NOMO-1 treated with dmso at 0.1 percent for 144 hours (cell line): ENCODE results near the gene WNK2.
"Not testable (repeated sequence)": the region's sequence is repeated elsewhere in the genome, so short reads cannot be mapped to it uniquely, and the experiment has no call there.

Experiments
- DNase-seq: peaks from one replicate; lab custom pipeline; 2025; ENCODE audit not compliant: unreplicated experiment; lab: John Stamatoyannopoulos, UW

WNK2 gene

GRCh38 chr9:93324191-93324834 is 140.4 kb downstream of the WNK2 start:
- DNase-seq, result no peak

DNA sequence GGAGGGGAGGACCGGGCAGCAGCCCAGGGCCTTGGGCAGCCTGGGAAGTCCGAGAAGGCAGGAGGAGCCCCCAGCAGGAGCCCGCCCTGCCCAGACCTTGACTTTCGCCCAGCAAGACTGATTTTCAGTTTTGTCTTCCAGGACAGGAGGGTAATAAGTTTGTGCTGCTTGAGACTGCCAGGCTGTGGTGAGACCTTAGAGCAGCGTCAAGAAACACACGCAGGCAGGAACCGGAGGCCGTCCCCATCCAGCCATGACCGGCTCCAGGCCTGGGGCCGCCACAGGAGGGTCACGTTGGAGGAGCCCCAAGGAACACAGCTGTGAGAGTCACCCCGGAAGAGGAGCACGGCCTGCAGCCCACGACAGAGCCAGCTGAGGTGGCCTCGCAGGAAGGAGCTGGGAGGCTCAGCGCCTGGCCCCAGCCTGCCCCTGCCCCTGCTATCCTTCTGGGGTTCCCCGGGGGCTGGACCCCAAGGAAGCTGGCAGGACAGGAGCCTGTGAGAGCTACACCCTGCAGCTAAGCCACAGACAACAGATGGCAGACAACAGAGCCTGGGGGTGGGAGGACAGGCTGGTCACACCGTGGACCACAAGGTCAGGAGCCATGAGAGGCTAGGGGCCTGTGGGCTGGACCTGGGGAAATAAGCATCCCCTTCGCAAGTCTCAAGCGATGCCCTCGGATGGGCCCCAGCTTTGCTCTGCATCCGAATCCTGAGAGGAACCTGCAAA is 141.5 kb downstream of the WNK2 start:
- DNase-seq, result no peak

GRCh38 chr9:93326056-93326455 is 142.1 kb downstream of the WNK2 start:
- no peak for DNase-seq

- DNase-seq, result no peak
Measured at GRCh38 chr9:93326654-93327053, 142.7 kb downstream of the WNK2 start.

DNA sequence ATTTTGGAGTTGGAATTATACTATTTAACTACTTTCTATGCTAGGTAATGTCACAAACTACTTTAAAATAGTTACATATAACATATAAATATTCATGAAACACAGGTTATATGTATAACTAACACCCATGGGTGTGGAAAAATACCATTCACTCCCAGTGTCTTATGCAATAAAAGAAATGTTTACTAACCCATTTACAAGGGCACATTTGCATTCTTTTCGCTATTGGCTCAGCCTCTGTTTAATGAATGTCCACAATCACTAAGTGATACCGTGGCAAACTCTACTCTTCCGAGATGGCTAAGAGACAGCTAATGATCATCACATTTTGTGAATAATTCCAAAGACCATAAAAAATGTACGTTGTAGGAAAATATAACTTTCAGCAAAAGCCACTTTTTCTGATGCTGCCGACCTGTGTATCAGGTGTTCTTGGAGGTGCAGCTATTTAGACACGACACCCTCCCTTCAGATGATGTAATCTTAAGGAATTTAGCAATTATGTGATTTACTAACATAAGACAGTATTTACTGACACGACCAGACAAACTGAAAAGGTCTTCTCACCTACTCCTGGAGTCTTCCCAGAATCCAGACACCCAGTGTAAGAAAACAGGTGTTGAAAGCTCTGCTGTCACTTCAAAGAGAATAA is 145.8 kb downstream of the WNK2 start:
- DNase-seq, result no peak

GRCh38 chr9:93332317-93332716 is 148.4 kb downstream of the WNK2 start:
- DNase-seq, result no peak

GRCh38 chr9:93336720-93337119 is 152.8 kb downstream of the WNK2 start:
- DNase-seq, result no peak

- not testable (repeated sequence) for DNase-seq
Measured at GRCh38 chr9:93338196-93338595, 154.3 kb downstream of the WNK2 start.

- no peak for DNase-seq
Measured at GRCh38 chr9:93340091-93340490, 156.2 kb downstream of the WNK2 start.

DNA sequence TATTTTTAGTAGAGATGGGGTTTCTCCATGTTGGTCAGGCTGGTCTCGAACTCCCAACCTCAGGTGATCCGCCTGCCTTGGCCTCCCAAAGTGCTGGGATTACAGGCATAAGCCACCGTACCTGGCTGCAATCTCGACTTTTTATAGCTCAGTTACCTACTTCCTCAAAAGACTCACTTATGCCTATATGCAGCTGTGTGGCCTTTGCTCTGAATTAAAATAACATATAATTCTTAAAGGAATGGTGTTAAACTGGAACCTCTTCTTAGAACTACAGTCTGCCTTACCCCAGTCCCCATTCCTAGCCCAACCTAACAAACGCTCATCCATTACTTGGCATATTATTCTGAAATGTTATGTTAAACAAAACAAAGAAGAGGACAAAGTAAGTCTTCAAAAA is 157.9 kb downstream of the WNK2 start:
- not testable (repeated sequence) for DNase-seq

GRCh38 chr9:93342428-93342827 is 158.5 kb downstream of the WNK2 start:
- not testable (repeated sequence) for DNase-seq

DNA sequence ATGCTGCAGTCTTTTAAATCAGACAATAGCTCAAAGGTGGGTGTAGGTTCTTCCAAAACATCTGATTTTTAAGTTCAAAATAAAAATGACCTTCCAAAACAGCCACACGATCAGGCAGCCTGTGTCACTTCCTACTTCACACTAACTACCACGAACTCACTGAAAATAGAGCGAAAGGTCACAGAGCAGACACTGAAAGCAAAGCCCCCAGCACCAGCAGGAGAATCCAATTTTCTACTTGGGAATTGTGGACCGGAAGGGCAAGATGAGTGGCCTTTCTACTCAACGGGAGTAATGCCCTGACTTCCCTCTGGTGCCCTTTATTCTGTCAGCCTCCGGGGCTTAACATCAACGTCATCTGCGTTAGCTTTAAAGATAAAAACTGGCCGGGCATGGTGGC is 159.7 kb downstream of the WNK2 start:
- no peak for DNase-seq

- no peak for DNase-seq
Measured at GRCh38 chr9:93345643-93346230, 161.8 kb downstream of the WNK2 start.

- DNase-seq, result no peak
Measured at GRCh38 chr9:93346231-93347112, 162.5 kb downstream of the WNK2 start.

- DNase-seq, result not testable (repeated sequence)
Measured at GRCh38 chr9:93347371-93347975, 163.5 kb downstream of the WNK2 start.

DNA sequence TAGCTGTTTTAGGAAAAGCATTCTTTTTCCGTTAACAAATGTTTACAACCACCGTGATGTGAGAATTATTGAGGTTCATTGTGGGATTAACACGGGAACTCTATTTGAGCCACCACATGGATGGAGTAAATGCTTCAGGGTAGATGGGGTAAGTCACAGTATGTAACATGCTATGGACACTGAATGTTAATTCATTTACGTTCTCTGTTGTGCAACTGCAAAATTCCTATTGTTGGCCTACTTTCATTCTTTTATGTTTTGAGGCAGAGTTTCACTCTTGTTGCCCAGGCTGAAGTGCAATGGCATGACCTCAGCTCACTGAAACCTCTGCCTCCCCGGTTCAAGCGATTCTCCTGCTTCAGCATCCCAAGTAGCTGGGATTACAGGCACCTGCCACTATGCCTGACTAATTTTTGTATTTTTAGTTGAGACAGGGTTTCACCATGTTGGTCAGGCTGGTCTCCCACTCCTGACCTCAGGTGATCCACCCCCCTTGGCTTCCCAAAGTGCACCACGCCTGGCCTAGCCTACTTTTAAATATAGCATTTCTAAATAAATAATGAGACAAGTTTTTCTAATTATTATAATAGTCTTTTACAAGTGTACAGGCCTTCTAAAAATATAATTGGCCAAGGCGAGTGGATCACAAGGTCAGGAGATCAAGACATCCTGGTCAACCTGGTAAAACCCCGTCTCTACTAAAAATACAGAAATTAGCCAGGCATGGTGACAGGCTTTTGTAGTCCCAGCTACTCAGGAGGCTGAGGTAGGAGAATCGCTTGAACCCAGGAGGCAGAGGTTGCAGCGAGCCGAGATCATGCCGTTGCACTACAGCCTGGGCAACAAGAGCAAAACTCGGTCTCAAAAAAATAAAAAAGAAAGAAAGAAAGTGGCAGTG is 169.7 kb downstream of the WNK2 start:
- DNase-seq, result not testable (repeated sequence)

DNA sequence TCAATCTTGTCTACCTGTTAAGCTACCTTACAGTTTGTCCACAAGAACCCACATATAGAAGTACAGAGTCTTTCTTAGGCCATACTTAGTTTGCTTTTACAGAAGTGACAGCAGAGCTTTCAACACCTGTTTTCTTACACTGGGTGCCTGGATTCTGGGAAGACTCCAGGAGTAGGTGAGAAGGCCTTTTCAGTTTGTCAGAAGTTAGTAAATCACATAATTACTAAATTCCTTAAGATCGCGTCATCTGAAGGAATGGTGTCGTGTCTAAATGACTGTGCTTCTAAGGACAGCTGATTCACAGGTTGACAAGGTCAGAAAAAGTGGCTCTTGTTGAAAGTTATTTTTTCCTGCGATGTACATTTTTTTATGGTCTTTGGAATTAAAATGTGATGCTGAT is 170.5 kb downstream of the WNK2 start:
- no peak for DNase-seq

- no peak for DNase-seq
Measured at GRCh38 chr9:93355827-93356226, 171.9 kb downstream of the WNK2 start.

DNA sequence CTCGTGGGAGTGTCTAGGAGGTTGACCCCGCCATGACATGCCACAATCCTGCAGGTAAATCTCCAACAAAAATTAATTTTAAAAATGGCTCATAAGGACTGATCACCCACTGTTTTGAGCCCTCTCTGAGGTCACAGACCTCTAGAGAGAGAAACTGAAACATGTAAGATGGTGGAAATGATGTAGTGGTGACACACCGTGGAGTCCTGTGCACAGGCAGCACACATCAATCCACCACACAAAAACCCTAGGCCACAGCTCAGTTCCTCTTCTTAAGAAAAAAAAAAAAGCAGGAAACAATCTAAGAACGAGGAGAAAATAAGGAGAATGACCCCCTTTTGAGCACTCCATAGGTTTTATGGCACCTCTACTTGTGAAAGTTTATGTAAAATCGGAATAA is 173.7 kb downstream of the WNK2 start:
- peak; percentile 33 for DNase-seq
